Measurements from ENCODE around the gene SCN2A.
A peak's percentile ranks its signal among the peaks of the same experiment; 100 is the strongest.

DNA sequence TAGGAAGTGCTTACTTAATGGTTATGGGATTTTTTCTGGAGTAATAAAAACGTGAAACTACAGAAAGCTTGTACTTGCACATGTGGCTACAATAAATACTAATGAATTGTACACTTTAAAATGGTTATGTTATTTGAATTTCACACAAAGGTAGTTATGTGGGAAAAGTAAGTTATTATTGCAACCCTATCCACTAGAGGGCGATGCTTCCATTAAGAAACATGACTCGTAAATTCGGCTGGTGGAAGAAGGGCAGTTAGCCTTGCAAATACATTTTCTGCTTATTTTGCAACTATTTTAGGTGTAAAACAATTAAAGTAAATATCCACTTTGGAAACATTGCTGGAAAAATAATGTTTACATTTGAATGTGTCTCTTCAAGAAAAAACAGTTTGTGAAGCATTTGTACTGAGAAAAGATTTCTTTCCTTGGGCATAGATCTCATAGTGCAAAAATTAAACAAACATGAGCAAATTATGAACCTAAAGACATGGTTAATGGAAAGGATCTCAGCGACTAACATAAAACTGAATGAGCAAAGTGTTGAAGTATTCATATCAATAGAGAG lies 162.2 kb downstream of the SCN2A start:
- TF ChIP-seq, protein P1, sequence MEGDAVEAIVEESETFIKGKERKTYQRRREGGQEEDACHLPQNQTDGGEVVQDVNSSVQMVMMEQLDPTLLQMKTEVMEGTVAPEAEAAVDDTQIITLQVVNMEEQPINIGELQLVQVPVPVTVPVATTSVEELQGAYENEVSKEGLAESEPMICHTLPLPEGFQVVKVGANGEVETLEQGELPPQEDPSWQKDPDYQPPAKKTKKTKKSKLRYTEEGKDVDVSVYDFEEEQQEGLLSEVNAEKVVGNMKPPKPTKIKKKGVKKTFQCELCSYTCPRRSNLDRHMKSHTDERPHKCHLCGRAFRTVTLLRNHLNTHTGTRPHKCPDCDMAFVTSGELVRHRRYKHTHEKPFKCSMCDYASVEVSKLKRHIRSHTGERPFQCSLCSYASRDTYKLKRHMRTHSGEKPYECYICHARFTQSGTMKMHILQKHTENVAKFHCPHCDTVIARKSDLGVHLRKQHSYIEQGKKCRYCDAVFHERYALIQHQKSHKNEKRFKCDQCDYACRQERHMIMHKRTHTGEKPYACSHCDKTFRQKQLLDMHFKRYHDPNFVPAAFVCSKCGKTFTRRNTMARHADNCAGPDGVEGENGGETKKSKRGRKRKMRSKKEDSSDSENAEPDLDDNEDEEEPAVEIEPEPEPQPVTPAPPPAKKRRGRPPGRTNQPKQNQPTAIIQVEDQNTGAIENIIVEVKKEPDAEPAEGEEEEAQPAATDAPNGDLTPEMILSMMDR (IDR thresholded peaks at IDR 0.05): peak; percentile 60 to 89 (median 77)
- no peak for TF ChIP-seq POLR2A (IDR thresholded peaks at IDR 0.05)
